AG04449 (cell line): ENCODE measurements around the gene SHISA3.

Experiments used
- CTCF ChIA-PET: fragments of 350-600 bp; formaldehyde crosslinking; extraction: SDS; loops from one replicate; lab custom pipeline; 2021; ENCODE audit warnings: antibody characterized with exemption; lab: Yijun Ruan, JAX
- POLR2A ChIA-PET: fragments of 400-600, 350-600 bp; formaldehyde crosslinking; extraction: SDS; loops from one replicate; lab custom pipeline; 2020; ENCODE audit warnings: antibody characterized with exemption, inconsistent platforms; lab: Yijun Ruan, JAX
- DNase-seq: peaks from one replicate; pipeline ENCODE4 v3.0.0-alpha.2; 2010; ENCODE audit warnings: low read depth, low spot score
- H3K4me3 ChIP-seq: 2 replicates; pipeline ENCODE4 v1.5.1; 2011; ENCODE audit warnings: low read depth, mild to moderate bottlenecking, control low read depth, low read length
- CTCF ChIP-seq: IDR thresholded peaks from one replicate; pipeline ENCODE4 v1.5.1; 2011; ENCODE audit warnings: mild to moderate bottlenecking, moderate library complexity, low read length, control low read depth, inconsistent platforms; ENCODE audit not compliant: insufficient read depth; ENCODE audit errors: missing control alignments

The SHISA3 gene

DNA sequence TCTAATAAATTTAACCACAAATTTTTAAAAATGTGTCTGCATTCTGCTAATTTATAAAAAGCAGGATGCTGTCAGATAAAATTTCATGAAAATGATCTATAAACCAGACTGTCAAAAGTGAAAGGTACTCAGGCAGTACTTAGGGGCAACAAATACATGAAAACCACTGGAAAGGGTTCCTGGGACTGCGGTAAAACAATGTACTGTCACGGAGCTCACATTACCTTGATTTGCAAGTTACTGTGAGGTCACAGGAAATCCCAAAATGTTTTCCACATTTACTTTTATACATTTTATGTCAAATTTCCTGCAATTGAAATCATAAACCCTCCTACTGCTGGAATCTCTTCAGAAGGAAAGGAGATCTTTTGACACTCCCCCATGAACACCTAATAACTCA is 45.3 kb downstream of the SHISA3 start:
- no peak for TF ChIP-seq CTCF
- POLR2A ChIA-PET = no interaction called here
- CTCF ChIA-PET = no interaction called here
- DNase-seq = no peak
- no peak overlapping the region for H3K4me3 ChIP-seq

DNA sequence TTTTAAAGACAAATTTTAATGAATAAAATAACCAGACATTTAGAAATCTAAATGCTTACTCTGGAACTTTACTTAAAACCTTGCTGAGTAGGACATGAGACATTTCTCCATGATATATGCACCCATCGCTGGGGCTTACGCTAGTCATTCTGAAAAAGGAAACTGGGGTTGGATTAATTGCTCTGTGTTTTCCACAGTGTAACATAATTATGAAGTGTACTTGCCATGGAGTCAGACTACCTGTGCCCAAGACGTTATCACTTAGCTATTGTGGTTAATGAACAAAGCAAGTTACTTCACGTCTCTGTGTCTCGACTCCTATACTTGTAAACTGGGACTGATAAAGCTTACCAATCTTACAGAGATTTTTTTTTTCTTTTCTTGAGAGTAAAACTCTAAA is 47.8 kb downstream of the SHISA3 start:
- no peak for TF ChIP-seq CTCF
- CTCF ChIA-PET = no interaction called here

DNA sequence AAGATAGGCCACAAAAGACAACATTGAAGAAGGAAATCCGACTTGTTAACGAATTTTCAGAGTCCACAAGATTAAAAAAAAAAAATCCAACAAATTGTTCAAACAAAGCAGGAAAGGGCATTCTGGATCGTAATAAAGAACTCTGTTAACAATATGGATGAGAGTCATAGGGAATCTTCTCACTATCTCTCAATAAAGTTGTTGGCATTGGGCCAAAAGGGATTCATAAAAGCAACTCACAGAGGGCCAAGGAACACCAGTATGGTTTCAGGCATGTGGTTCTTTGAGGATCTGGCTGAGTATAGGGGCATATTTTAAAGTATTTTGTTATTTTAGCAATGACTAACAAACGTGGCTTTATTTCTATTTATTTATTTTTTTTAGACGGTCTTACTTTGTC is 49.5 kb downstream of the SHISA3 start:
- DNase-seq = no peak
- no peak for TF ChIP-seq CTCF
- POLR2A ChIA-PET = no interaction called here
- H3K4me3 ChIP-seq = no peak overlapping the region
- CTCF ChIA-PET = no interaction called here

More for the DNA sequence above, 47.8 kb downstream of the SHISA3 start:
- no peak for DNase-seq
- H3K4me3 ChIP-seq = no peak overlapping the region
- POLR2A ChIA-PET = no interaction called here
